ENCODE data around the gene CORO1C.
"Not testable (repeated sequence)": the region's sequence is repeated elsewhere in the genome, so short reads cannot be mapped to it uniquely, and the experiment has no call there.

CORO1C gene

GRCh38 chr12:108668542-108668941 lies 62.8 kb downstream of the CORO1C start:
- no peak for TF ChIP-seq CTCF (conservative IDR thresholded peaks at IDR 0.05)
- H3K27ac ChIP-seq, result no peak overlapping the region

- TF ChIP-seq CTCF (conservative IDR thresholded peaks at IDR 0.05), result no peak
- no peak overlapping the region for H3K27ac ChIP-seq
Measured at GRCh38 chr12:108668063-108668462, 63.3 kb downstream of the CORO1C start.

GRCh38 chr12:108667349-108667748 lies 64.0 kb downstream of the CORO1C start:
- no peak for TF ChIP-seq CTCF (conservative IDR thresholded peaks at IDR 0.05)
- H3K27ac ChIP-seq, result no peak overlapping the region

GRCh38 chr12:108666401-108666881 lies 64.9 kb downstream of the CORO1C start:
- TF ChIP-seq CTCF (conservative IDR thresholded peaks at IDR 0.05), result no peak
- no peak overlapping the region for H3K27ac ChIP-seq

- 0 out of 2 replicates have a peak overlapping the region, but pooled peaks have one; percentile 3 for H3K27ac ChIP-seq
- no peak for TF ChIP-seq CTCF (conservative IDR thresholded peaks at IDR 0.05)
Measured at GRCh38 chr12:108665608-108666202, 65.6 kb downstream of the CORO1C start.

- peak; percentile 98 for TF ChIP-seq CTCF (conservative IDR thresholded peaks at IDR 0.05)
- 0 out of 2 replicates have a peak overlapping the region, but pooled peaks have one; percentile 3 for H3K27ac ChIP-seq
Measured at GRCh38 chr12:108664338-108665258, 66.7 kb downstream of the CORO1C start.

- no peak for TF ChIP-seq CTCF (conservative IDR thresholded peaks at IDR 0.05)
- no peak overlapping the region for H3K27ac ChIP-seq
Measured at GRCh38 chr12:108663324-108664015, 67.8 kb downstream of the CORO1C start.

- H3K27ac ChIP-seq, result not testable (repeated sequence)
Measured at GRCh38 chr12:108658115-108658514, 73.2 kb downstream of the CORO1C start.
